Stimulated activated CD8-positive, alpha-beta memory T cell treated with anti-CD3 and anti-CD28 coated beads, Interleukin-7, amount 100 ng/mL, for 4 hours (primary cell): Measurements from ENCODE around the gene LRFN2.

Experiments used
- DNase-seq, 2 donors: peaks; one replicate each; pipeline ENCODE4 v3.0.0-alpha.2; 2020; ENCODE audit warnings: low read depth in 2 of 2

The LRFN2 gene

GRCh38 chr6:40543776-40544175, 43.4 kb downstream of the LRFN2 start:
- DNase-seq = no peak

GRCh38 chr6:40543146-40543545, 44.0 kb downstream of the LRFN2 start:
- DNase-seq = no peak

DNA sequence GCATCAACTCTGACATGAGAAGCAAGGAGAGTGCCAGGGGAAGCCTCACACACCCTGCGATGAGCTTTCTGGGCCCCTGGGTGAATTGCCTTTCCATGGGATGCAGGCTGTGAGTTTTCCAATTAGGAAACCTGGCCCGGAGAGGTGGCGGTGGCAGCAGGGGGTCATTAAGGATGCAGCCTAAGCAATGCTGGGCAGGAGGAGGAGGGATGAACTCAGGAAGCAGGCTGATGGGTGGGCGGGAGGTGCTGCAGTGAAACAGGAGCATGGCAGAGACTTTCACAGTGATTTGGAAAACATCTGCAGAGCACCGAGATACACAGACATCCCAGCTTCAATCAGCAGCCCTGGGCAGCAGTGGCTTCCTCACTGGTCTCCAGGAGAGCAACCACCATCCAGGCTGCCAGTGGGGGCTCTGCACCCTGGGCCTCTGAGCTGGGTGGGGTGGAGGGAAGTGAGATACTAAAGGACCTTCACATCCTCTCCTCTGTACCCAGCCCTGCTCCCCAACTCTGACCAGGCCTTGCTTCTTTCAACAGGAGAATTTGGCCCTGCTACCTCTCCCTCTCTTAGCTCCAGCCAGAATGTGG, 44.9 kb downstream of the LRFN2 start:
- no peak for DNase-seq

- no peak for DNase-seq
Observed at GRCh38 chr6:40541556-40542174, 45.5 kb downstream of the LRFN2 start.

DNA sequence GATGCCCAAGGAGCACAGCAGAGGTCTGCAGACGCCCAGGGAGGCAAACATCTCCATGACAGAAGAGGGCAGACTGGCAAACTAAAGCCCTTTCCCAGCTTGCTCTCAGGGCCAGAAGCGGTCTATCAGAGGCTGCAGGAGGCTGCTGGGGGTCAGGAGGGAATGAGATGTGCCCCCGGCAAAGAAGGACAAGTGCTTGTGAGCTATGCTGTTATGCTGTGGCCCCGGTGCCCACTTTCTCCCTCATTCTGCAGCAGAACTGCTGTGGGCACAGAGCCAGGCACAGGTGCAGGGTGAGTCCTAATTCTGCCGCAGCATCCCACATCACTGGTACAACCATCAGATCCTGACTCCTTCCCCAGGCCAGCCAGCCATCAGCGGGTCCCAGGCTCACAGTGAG, 46.4 kb downstream of the LRFN2 start:
- DNase-seq = no peak

DNA sequence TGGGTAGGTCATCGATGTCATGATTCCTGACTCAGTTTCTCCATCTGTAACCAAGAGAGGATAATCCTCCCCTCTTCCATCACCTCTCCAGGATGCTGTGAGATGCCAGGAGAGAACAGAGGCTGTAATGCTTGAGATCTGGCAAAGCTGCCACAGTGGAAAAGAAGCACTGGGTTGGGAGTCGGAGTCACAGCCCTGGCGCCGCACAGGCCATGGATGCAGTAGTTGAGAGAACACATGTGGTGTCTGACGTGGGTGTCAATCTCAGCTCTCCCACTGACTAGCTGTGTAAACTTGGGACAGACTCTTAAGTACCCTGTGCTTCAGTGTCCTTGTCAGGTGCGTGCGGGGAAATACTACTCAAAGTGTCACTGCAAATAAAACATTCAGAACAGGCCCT, 47.3 kb downstream of the LRFN2 start:
- DNase-seq = no peak

DNA sequence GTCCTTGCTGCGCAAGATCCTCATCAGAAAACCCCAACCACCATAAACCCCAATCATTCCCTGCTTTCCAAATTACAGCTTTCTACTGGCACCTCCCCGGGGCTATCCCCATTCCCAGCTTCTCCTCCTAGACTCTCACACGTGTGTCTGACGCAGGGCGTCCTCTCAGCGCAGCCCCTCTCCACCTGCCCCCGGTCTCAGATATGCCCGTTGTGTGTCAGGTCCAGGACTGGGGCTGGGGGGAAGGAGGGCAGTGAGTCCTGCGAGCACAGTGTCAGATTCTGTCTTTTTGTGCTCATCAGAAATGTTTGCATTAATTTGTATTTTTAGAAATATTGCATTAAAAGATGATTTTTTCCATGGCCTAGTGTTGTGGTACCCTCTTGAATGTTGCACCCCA, 48.6 kb downstream of the LRFN2 start:
- no peak for DNase-seq

GRCh38 chr6:40537446-40537845, 49.7 kb downstream of the LRFN2 start:
- no peak for DNase-seq

GRCh38 chr6:40536442-40536841, 50.7 kb downstream of the LRFN2 start:
- no peak for DNase-seq

- DNase-seq = no peak
Observed at GRCh38 chr6:40535819-40536380, 51.3 kb downstream of the LRFN2 start.

DNA sequence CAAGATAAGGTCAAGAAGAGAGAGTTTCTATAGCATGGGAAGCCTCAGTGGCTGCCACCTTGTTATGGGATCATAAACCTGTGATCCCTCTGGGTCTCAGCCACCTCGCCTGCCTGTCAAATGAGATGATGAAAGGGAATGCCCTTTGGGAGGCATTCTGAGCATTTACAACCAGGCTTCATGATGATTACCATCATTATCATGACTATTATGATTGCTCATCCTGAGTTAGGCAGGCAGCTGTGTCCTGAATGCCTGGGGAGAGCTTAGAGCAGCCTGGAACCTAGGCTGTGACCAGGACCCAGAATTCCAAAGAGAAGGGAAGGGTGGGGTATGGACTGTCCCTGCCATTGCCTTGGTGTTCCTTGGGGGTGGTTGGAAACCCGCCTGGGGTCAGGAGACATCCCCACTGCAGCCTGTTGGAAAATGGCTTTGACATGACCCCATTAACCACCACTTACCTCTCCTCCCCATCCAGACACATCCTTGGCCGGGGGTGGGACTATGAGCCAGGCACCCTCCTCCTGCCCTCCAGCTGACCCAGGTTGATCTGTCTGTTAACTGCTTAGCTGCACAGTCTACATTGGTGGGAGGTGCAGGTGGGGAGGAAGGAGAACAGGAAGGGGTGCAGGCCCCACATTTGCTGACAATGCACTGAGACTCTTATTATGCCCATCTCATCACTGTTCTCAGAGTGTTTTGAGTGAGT, 51.9 kb downstream of the LRFN2 start:
- no peak for DNase-seq

DNA sequence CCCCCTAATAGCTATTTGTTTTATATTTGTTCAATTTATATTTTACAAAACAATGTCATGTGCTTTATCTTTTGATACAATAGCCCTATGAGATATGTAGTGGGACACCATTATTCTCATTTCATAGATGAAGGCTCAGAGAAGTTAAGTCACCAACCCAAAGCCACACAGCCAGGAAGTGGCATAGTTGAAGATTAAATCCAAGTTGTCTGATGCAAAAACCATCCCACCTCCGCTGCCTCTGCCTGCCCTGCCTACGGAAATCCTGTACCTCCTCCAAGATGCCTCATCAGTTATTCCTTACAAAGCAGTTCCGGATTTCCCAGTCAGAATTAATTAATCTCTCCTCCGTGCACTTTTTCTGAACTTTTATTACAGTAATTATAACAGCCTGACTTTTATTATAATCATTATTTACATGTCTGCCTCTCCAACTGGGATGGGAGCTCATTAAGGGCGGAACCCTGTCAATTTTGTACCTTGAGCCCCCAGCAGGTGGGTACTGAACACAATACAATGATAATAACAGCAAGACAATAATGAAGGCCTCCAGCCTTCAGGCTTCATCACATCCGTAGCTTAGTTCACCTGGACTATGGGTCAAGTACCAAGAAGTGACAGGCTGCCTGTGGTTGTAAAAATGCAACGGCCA, 54.7 kb downstream of the LRFN2 start:
- DNase-seq = no peak

DNA sequence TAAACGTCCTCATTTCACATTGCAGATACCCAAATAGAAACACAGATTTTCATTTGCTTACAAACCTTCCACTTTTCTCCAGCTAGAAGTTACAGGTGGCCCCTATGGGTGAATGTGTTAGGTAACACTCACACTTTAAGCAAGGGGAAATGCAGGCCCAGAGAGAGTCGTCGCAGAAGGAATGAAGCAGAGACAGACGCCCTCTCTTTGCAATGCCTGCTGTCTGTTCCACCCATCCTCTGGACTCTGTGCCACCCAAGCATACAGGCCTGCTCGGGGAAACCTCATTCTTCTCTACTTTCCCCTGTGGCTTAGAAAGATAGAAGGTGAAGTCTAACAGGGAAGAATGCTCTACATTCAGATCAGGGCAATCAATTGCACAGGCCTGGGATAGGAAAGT, 57.2 kb downstream of the LRFN2 start:
- DNase-seq = no peak

GRCh38 chr6:40529040-40529439, 58.1 kb downstream of the LRFN2 start:
- DNase-seq = no peak

GRCh38 chr6:40528051-40528450, 59.1 kb downstream of the LRFN2 start:
- DNase-seq = no peak

DNA sequence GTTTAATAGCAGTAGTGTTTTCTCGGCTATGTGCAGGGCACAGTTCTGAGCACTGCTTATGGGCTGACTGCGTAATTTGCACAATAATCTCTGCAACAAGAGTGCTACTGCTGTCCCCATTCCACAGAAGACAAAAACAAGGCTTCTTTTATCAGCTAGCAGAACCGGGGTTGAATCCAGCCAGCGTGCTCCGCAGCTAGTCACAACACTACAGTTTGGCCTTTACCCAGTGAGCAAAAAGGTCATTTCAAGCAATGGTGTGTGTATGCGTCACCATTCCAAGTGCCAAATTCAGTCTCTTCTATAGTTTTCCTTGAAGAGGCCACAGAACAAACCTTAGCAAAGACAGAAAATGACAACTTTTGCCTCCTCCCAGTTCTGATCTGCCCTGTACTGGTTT, 61.1 kb downstream of the LRFN2 start:
- no peak for DNase-seq

DNA sequence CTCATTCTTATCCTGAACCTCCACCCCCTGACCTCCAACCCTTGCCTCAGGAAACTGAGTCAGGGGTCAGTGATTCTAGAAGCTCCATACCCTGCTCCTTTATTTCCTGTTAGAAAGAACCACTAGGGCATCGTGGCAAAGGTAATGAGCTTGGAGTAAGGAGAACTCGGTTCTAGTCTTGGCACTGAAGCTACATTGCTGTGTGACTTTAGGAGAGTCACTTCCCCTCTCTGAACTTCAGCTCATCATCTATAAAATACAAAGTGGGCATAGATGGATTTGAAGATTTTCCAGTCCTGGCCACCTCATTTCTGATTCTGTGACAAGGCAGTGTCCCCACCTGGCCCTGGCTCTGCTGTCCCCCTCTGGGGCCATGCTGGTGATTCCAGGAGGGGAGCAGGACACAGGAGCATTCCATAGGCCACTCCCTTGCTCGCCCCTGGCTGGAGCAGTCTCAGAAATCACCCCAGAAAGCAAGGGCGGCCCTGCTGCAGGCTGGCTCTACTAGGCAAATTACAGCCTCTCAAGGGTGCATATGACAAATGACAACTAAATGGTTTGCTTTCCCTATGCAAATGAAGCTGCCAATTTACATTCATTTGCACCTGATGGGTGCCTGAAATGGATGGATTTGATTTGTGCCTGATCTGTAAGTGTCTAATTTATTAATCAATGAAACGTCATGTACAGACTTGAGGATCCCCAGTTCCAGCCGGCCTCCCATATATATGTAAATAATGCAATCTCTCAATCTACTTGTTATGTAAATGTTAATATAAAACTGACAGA, 62.2 kb downstream of the LRFN2 start:
- DNase-seq = no peak

DNA sequence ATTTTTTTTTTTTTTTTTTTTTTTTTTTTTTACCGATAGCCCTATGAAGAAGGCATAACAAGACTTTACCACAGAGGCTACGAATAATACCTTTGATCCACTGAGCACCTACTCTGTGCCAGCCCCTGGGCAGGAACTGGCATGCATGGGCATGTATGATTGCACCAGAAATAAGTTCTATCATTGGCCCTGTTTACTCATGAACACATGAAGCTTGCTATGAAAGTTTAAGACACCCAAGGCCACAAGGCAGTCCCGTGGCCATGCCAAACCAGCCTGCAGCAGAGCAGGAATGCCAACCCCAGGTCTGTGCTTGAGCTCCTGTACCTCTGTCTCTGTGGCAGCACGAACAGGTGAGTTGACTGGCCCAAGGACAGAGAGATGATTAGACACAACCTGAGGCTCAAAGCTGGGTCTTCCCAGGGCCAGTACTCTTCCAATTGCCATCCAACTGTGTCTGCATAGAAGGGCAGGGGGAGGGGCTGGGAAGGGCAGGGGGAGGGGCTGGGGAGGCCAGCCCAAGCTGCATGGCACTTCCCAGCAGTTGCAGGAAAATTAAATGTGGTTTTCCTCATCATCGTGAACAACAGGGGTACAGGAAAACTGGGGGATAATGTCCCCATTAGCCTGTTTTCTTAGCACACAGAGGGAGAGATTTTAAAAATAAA, 63.5 kb downstream of the LRFN2 start:
- DNase-seq = no peak

- DNase-seq = no peak
Observed at GRCh38 chr6:40521496-40521895, 65.7 kb downstream of the LRFN2 start.

GRCh38 chr6:40520678-40521077, 66.5 kb downstream of the LRFN2 start:
- no peak for DNase-seq

GRCh38 chr6:40520084-40520483, 67.1 kb downstream of the LRFN2 start:
- DNase-seq = no peak
